Testis (tissue), 3 donors: ENCODE measurements around the gene ITPR2. TPM values are rescaled to one million over a fixed set of nuclear protein-coding genes. Genes with fewer than 3 reads are reported as not detected.

ENCODE experiments used
- DNase-seq: peaks from one replicate; pipeline ENCODE4 v3.0.0-alpha.2; 2019
- H3K27ac ChIP-seq, 2 donors: fragments of 200-600 bp; sonication (generic); one replicate each; pipeline ENCODE4 v1.5.1; 2019
- H3K27me3 ChIP-seq: fragments of 200-600 bp; sonication (generic); one replicate; pipeline ENCODE4 v1.5.1; 2019
- H3K36me3 ChIP-seq: fragments of 200-600 bp; sonication (generic); one replicate; pipeline ENCODE4 v1.5.1; 2017; ENCODE audit warnings: low read depth; ENCODE audit errors: missing control alignments
- H3K4me1 ChIP-seq: fragments of 200-600 bp; sonication (generic); one replicate; pipeline ENCODE4 v1.5.1; 2019
- H3K4me3 ChIP-seq, 2 donors: fragments of 200-600 bp; sonication (generic); one replicate each; pipeline ENCODE4 v1.5.1; 2017 to 2019
- H3K9me3 ChIP-seq: fragments of 200-600 bp; sonication (generic); one replicate; pipeline ENCODE4 v1.5.1; 2017
- POLR2A ChIP-seq: fragments of 450-650 bp; IDR thresholded peaks from one replicate; pipeline ENCODE4 v1.6.1; 2017; ENCODE audit warnings: antibody characterized with exemption, mild to moderate bottlenecking, moderate library complexity
- WGBS, 2 donors: methylation state at CpG; one replicate each; pipeline ENCODE4 v1.1.5; 2018; 5-methylcytosine and 5-hydroxymethylcytosine counted together
- intact Hi-C: fragments of 100-400 bp; cut with DNase I; formaldehyde crosslinking; loops from one replicate; pipeline ENCODE4 v1.15.1; 2023; ENCODE audit warnings: low total_unique reads
- polyA plus RNA-seq: library from polyadenylated mRNA; stranded (reverse); fragments of 350-450 nt; fragmentation: Illumina TruSeq; extraction: RNeasy Lipid Tissue Mini Kit (QIAGEN cat#74804); gene quantifications from one replicate; pipeline ENCODE4 v1.2.3, GENCODE V29; 2014; ENCODE audit warnings: low read depth, low replicate concordance; ENCODE audit not compliant: insufficient read depth
- total RNA-seq, 2 donors: library from RNA; depleted of rRNA; stranded (reverse); fragments of >200 nt; gene quantifications; one replicate each; pipeline ENCODE4 v1.2.3, GENCODE V29; 2016
- TF ChIP-seq, protein P1 (sequence below), 3 experiments: fragments of 450-650 bp in 2 of 3; fragments of 200-600 bp in 1 of 3; sonication (generic) in 1 of 3; IDR thresholded peaks; one replicate each; pipeline ENCODE4 v1.5.1; 2016 to 2019; ENCODE audit warnings: antibody characterized with exemption in 3 of 3, mild to moderate bottlenecking in 2 of 3, moderate library complexity in 1 of 3

Gene ITPR2
- total and polyA plus RNA-seq, 3 donors from 2014 or later: 4.9 to 60.6 (median 56.9) TPM

DNA sequence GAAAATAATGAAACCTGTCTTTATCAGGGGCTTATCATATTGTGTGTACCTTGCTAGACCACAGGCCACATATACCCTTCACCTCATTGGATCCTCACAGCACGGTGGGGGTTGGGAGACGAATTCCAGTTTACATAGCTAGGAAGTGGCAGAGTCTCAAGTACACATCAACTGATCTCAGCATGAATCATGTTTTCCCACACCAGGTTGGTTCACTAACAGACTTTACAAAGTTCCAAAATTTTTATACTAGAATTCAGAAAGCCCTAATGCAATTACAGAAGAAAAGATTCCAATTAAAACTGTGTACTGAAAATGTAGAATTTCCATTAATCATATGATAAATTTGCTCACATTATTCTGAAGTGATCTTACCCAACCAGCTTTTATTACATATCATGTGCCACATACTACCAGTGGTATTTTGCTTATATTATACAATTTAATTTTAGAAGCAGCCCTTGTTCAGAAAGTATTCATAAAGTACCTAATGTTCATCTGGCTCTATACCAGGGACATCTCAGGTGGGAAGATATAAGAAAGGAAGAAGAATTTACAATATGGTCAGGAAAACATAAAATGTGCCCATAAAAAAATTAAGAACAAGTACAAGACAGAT is 196.2 kb downstream of the ITPR2 start:
- no peak overlapping the region for H3K4me3 ChIP-seq
- no peak for DNase-seq
- H3K4me1 ChIP-seq: no peaks in the 10 kb centered on the region
- TF ChIP-seq, protein P1, sequence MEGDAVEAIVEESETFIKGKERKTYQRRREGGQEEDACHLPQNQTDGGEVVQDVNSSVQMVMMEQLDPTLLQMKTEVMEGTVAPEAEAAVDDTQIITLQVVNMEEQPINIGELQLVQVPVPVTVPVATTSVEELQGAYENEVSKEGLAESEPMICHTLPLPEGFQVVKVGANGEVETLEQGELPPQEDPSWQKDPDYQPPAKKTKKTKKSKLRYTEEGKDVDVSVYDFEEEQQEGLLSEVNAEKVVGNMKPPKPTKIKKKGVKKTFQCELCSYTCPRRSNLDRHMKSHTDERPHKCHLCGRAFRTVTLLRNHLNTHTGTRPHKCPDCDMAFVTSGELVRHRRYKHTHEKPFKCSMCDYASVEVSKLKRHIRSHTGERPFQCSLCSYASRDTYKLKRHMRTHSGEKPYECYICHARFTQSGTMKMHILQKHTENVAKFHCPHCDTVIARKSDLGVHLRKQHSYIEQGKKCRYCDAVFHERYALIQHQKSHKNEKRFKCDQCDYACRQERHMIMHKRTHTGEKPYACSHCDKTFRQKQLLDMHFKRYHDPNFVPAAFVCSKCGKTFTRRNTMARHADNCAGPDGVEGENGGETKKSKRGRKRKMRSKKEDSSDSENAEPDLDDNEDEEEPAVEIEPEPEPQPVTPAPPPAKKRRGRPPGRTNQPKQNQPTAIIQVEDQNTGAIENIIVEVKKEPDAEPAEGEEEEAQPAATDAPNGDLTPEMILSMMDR (IDR thresholded peaks at IDR 0.05): no peak
- no peak for TF ChIP-seq POLR2A
- no peaks in the 10 kb centered on the region for H3K9me3 ChIP-seq
- no peaks in the 10 kb centered on the region for H3K27me3 ChIP-seq
- intact Hi-C loops: no loop called here
- WGBS, 2 donors: 89 to 100% methylated on average over 2 of the region's 2 CpGs
- no peaks in the 10 kb centered on the region for H3K36me3 ChIP-seq
- no peak overlapping the region for H3K27ac ChIP-seq

DNA sequence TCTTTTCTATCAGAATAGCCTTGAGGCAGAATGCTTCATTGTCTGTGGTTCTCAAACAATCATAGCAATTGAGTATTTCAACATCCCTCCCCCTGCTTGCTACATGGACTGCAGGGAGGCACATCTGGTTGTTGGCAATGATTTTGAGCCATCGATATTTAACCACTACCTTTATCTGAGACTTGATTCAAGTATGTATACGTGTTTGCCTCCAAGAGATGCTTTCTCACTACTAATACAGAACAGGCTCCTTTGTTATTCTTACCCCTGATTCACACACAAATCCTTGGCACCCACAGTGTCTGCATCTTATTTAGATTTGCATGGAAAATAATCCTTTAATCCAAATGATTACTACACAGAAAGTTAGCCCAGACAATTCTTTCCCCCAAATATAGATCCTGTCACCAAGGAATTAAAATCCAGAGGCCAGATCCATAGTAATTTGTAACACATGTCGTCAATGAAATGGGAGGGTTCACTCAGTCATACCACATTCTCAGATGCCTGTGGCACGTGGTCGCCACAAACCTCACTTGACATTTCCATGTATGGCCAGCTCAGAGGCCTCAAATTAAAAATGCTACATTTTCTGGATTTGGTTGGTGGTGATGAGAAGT is 199.3 kb downstream of the ITPR2 start:
- no peaks in the 10 kb centered on the region for H3K36me3 ChIP-seq
- H3K9me3 ChIP-seq: no peaks in the 10 kb centered on the region
- TF ChIP-seq, protein P1 (IDR thresholded peaks at IDR 0.05): no peak
- TF ChIP-seq POLR2A: no peak
- H3K4me1 ChIP-seq: peaks cover 5% of the 10 kb centered on the region
- 72 to 84% methylated on average over 5 of the region's 5 CpGs for WGBS, 2 donors
- DNase-seq: no peak
- H3K27ac ChIP-seq: no peak overlapping the region
- no peaks in the 10 kb centered on the region for H3K27me3 ChIP-seq
- H3K4me3 ChIP-seq: no peak overlapping the region
- intact Hi-C loops: no loop called here

DNA sequence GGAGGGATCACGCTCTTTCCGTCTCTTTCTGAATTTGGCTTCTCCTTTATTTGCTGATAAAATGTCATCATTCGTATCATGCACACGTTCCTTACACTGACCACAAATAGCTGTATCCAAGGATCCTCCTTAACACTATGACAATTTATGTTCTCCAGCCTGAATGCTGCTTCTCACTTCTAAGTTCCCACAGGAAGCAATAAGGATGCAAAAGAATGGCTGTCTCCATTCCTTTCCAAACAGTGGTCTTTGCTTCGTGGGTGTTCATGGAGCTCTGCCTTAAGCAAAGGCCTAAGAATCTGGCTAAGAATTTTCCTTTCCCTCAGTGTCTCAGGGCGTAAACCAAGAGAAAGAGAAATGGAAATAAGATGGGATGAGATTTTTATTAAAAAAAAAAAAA is 200.2 kb downstream of the ITPR2 start:
- H3K27ac ChIP-seq: no peak overlapping the region
- no peak for TF ChIP-seq POLR2A
- TF ChIP-seq, protein P1 (IDR thresholded peaks at IDR 0.05): no peak
- 83 to 93% methylated on average over 6 of the region's 6 CpGs for WGBS, 2 donors
- H3K27me3 ChIP-seq: no peaks in the 10 kb centered on the region
- intact Hi-C loops: no loop called here
- peaks cover 5% of the 10 kb centered on the region for H3K4me1 ChIP-seq
- H3K9me3 ChIP-seq: no peaks in the 10 kb centered on the region
- no peak overlapping the region for H3K4me3 ChIP-seq
- DNase-seq: no peak
- no peaks in the 10 kb centered on the region for H3K36me3 ChIP-seq

DNA sequence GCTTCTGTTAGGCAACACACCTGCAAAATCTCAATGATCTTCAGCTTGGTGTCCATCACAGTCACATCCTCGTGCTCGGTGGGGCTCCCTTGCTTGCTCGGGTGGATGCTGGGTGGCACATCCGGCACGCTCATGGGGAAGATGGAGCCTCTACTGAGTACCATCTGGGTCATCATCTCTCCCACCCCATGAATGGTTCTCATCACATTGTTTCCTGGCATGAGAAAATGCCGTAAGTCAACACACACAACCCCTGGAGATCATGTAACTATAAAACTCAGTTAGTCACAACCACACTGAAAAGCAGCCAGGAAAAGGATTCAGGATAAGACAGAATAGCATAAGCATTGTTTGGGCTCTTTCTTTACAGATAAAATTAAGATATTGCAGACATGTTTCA is 201.1 kb downstream of the ITPR2 start:
- DNase-seq: no peak
- intact Hi-C loops: no loop called here
- Histone ChIP-seq H3K27me3 (no peaks in the 10 kb centered on the region), H3K4me1 (peaks cover 5% of the 10 kb centered on the region), H3K27ac (no peak overlapping the region), H3K9me3 (no peaks in the 10 kb centered on the region), H3K36me3 (no peaks in the 10 kb centered on the region), H3K4me3 (no peak overlapping the region)
- TF ChIP-seq POLR2A: no peak
- TF ChIP-seq, protein P1 (IDR thresholded peaks at IDR 0.05): no peak
- 73 to 89% methylated on average over 6 of the region's 6 CpGs for WGBS, 2 donors
